Spleen (tissue), 7 donors: ENCODE results near the gene GNG11.

Source experiments
- POLR2A ChIP-seq, 3 donors: fragments of 450-650 bp; IDR thresholded peaks; one replicate each; pipeline ENCODE4 v1.5.1; 2017; ENCODE audit warnings: antibody characterized with exemption in 3 of 3, mild to moderate bottlenecking in 1 of 3
- POLR2AphosphoS5 ChIP-seq, 3 donors: sonication (generic); formaldehyde crosslinking; IDR thresholded peaks; one replicate each; pipeline ENCODE4 v1.5.1; 2017; ENCODE audit warnings: antibody characterized with exemption in 3 of 3
- TF ChIP-seq, protein P1 (sequence below), 11 experiments: fragments of 200-600 bp in 7 of 11; fragments of 450-650 bp in 4 of 11; sonication (generic) in 4 of 11; IDR thresholded peaks in 8 of 11; conservative IDR thresholded peaks in 3 of 11; 1 replicate in 7 of 11; 2 replicates in 4 of 11; pipeline versions ENCODE4 v1.4.0 to v1.8.0; 2016 to 2021; ENCODE audit warnings: antibody characterized with exemption in 11 of 11, inconsistent platforms in 4 of 11, mild to moderate bottlenecking in 1 of 11
- donor health status: DM: no; HTN: no; CAD: no; lungs with moderate emphysema.
- donor health status: DM: no; HTN: no; CAD: no.
- donor health status: DM: no; HTN: no; CAD: no.

DNA sequence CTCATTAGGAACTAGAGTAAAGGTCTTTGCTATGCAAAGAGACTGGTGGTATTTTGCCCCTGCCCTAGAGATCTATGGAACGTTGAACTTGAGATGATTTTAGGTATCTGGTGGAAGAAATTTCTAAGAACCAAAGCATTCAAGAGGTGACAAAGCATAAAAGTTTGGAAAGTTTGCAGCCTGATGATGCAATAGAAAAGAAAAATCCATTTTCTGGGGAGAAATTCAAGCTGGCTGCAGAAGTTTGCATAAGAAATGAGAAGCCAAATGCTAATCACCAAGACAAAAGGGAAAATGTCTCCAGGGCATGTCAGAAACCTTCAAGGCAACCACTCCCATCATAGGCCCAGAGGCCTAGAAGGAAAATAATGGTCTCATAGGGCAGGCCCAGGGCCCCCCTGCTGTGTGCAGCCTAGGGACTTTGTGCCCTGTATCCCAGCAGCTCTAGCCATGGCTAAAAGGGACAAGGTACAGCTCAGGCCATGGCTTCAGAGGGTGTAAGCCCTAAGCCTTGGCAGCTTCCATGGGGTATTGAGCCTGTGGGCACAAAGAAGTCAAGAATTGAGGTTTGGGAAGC lies 47.4 kb upstream of the GNG11 start:
- TF ChIP-seq POLR2A (IDR thresholded peaks at IDR 0.05) (no peak), POLR2AphosphoS5 (IDR thresholded peaks at IDR 0.05) (no peak)
- TF ChIP-seq, protein P1, sequence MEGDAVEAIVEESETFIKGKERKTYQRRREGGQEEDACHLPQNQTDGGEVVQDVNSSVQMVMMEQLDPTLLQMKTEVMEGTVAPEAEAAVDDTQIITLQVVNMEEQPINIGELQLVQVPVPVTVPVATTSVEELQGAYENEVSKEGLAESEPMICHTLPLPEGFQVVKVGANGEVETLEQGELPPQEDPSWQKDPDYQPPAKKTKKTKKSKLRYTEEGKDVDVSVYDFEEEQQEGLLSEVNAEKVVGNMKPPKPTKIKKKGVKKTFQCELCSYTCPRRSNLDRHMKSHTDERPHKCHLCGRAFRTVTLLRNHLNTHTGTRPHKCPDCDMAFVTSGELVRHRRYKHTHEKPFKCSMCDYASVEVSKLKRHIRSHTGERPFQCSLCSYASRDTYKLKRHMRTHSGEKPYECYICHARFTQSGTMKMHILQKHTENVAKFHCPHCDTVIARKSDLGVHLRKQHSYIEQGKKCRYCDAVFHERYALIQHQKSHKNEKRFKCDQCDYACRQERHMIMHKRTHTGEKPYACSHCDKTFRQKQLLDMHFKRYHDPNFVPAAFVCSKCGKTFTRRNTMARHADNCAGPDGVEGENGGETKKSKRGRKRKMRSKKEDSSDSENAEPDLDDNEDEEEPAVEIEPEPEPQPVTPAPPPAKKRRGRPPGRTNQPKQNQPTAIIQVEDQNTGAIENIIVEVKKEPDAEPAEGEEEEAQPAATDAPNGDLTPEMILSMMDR (IDR thresholded peaks at IDR 0.05 in 8 of 11, conservative IDR thresholded peaks at IDR 0.05 in 3 of 11): no peak
